ENCODE measurements around the gene NCOR2.
"Not testable (repeated sequence)": the region's sequence is repeated elsewhere in the genome, so short reads cannot be mapped to it uniquely, and the experiment has no call there.

Gene NCOR2

DNA sequence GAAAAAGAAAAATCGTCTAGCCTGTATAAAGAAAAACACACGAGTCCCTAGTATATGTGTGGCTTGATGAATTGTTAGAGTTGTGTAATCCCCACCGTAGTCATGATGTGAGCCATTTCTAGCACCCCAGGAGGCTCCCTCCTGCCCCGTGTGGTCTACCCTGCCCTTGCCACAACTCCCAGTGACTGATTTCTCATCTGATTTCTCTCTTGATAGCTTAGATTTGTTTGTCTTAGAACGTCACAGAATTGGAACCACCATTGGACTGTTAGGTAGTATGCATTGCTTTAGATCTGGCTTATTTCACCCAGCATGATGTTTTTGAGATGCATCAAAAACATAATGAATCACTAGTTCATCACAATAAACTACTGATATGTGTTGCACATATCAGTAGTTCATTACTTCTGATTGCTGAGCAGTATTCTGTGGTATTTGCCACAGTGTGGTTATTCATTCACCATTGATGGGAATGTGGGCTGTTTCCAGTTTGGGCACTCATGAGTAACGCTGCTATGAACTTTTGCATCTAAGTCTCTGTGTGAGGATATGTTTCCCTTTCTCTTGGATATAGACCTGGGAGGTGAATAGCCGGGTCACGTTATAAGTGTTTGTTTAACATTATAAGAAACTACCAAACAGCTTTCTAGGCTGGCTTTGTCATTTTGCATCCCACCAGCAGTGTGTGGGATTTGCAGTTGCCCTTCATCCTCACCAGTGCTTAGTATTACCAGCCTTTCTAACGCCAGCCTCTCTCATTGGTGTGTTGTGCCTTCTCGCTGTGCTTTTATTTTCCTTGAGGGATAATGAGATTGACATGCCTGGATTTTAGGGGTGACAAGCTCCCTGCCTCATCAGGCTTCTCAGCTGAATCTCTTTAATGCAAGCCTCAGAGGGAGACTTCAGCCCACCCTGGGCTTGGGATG lies 31.9 kb upstream of the NCOR2 start:
- peak; percentile 56 for DNase-seq (ENCODE audit: low spot score)

DNA sequence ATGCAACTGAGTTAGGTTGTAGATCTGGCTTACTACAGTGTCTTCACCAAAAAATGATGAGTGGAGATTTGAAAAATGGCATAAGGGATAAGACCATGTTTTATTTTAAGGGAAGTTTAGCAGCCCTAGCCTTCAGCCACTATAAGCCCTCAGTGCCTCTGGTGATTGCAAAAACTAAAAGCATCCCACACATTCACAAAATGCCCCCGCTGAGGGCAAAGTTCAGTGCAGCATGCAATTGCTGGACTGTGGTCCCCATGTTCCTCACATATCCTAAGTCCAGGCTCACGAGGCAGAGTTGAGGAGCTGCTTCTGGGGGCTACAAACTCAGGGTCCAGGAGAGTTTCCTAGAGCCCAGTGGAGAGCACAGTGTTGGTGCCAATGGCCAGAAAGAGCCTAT lies 29.6 kb upstream of the NCOR2 start:
- DNase-seq (ENCODE audit: low spot score): no peak

DNA sequence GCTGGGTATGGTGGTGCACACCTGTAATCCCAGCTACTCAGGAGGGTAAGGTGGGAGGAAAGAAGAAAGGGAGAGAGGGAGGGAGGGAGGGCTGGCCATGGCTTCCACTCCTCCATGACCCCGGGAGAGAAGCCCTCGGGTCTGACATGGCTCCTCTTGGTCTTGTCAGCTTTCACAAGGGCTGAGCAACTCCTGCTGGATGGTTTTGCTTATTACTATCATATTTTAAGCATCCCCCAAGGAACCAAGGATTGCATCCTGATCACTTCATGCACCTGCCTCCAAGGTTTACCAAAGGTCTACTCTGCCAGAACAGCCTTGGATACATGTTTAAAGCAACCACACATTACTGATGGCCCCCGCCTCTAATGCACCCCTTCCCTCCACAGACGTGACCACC lies 28.0 kb upstream of the NCOR2 start:
- no peak for DNase-seq (ENCODE audit: low spot score)

DNA sequence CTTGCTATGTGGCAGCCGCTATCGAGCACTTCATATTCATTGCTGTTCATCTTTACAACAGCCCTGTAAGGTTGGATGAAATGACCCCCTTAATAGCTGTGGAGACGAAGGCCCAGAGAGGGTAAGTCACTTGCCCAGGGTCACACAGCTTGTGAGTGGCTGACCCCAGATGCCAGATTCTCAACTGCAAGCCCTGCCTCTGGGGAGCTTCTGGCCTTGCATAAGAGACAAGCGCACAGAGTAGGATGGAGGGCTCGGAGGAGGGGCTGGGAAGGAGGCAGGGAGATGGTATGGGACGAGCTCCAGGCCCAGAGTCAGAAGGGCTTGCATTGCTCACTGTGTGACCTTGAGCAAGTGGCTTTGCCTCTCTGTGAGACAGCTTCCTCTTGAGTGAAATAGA lies 27.4 kb upstream of the NCOR2 start:
- no peak for DNase-seq (ENCODE audit: low spot score)

DNA sequence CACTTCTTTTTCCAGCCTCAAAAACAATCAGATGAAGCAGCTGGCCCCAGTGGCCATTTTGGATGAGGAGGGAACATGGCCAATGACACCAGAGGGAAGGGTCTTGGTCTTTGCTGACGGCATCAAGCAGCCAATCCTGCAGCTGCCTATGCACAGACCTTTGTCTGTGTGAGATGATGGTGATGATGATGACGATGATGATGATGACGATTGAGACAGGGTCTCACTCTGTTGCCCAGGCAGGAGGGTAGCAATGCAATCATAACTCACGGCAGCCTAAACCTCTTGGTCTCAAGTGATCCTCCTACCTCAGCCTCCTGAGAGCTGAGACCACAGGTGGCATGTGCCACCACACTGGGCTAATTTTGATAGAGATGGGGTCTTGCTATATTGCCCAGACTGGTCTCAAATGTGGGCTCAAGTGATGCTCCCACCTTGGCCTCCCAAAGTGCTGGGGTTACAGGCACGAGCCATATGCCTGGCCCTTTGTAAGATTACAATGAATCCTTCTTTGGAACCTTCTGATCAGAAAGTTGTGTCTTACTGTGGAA lies 26.5 kb upstream of the NCOR2 start:
- DNase-seq (ENCODE audit: low spot score): no peak

DNA sequence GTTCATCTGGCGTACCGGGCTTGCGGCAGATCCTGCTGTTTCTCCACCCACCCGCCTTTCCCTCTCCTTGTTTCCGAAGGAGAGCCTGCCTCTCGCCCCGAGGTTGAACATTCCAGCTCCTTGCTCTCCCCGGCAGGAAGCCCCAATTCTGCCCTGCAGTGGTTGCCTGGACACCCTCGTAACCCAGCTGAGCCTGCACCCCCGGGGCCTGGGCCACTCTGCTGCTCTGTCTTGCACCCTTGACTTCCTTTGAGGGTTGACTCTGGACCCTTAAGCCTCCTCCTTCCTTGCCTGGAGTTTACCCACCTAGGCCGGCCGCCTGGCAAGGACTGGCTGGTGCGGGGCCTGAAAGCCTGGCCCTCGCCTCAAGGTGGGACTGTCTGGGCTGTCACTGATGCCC lies 25.8 kb upstream of the NCOR2 start:
- no peak for DNase-seq (ENCODE audit: low spot score)

DNA sequence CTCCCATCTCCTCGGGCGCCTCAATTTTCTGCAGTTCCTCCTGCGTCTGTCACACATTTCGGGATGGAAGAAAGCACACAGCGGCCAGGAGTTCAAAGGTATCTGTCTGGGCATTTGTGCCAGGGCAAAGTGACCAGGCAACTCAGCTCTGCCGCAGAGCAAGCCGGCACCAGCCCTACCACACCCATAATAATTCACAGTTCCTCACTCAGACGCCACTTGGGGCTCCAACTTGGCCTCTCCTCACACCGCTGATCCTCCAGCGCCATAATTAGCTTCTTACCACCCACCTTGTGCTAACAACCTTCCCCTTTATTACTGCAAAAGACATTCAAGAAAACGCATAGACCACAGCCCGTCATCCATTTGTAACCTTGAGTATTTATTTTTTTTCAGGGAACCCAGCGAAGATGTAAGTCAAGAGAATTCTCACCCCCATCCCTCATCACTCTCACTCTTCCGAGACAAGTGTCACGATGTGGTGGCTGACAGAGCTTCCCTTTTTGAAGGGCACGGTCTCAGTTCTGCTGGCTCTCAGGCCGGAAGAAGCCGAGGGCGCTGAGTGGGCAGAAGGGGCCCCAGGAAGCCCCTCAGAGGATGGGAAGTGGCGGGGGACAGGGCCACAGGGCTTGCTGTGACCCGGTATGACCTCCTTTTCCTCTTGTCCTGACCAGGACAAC lies 25.2 kb upstream of the NCOR2 start:
- no peak for DNase-seq (ENCODE audit: low spot score)

DNA sequence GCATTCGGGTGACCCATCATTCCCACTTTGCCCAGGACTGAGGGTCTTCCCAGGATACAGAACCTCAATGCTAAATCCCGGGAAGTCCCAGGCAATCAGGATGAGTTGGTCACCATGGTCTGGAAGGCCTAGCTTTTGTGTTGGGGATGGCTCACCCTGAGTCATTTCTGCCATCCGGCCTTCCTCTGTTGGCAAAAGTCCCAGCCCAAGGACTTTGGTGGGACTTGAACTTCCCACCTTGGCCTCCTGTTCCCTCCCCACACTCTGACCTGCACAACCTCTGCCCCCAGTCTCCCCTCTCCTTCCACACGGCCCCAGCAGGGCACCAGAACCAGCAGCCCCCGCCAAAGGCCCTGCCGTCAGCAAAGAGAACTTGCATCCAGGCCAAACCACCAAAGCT lies 24.6 kb upstream of the NCOR2 start:
- DNase-seq (ENCODE audit: low spot score): peak; percentile 86

DNA sequence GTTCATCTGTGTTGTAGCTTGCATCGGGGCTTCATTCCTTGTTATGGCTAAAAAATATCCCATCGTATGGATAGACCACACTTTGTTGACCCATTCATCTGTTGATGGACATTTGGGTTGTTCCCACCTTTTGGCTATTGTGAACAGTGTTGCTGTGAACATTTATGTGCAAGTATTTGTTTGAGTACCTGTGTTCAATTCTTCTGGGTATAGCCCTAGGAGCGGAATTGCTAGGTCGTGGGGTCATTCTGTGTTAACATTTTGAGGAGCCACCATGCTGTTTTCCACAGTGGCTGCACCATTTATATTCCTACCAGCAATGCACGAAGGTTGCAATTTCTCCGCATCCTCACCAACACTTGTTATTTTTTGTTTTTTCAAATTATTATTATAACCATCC lies 23.0 kb upstream of the NCOR2 start:
- DNase-seq (ENCODE audit: low spot score): no peak

DNA sequence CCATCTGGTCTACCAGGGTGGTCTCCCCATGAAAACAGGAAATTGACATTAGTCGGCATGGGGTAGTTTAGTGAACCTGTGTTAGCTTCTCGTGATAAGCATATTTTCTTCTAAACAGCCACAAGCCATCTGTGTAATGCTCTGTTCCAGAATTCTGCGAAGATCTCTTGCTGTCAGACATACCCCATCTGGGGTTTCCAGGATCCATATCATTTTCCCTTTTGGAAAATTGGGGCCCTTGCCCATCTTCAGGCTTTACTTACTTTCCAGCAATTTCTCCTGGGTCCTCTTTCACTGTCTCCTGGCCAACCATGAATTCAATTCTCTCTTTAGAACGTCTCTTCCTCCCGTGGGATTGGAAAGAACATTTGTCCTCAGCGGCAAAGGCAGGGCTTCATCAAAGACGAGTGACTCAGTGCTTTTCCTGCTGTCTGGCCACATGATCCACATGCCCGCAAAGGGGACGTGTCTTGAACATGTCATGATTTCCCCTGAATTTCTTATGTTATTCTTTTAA lies 21.4 kb upstream of the NCOR2 start:
- peak; percentile 84 for DNase-seq (ENCODE audit: low spot score)

DNA sequence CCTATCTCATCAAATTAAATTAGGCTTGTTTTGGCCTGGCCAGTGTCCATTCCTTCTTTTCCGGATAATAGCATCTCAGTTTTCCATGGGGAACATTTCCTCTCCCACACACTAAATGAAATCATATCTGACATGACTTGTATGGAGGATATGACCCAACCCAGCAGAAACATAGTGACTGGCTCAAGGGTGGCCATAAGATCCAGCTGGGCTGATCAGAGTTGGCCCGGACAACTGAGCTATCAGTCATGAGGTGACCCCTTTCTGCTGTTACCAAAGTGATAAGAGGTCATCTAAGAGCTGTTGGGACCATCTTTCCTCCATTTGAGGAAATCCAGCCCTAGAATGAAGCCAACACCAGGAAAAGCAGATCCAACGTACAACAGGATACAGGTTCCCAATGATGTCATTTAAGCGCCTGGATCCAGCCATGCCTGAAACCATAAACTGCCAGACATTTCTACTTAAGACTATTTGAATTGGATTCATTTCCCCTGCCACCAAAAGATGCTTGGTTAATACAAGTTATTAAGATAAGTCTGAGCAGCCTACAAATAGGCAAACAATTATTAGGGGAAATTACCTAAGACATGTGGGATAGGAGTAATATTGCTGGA lies 20.7 kb upstream of the NCOR2 start:
- DNase-seq (ENCODE audit: low spot score): no peak

DNA sequence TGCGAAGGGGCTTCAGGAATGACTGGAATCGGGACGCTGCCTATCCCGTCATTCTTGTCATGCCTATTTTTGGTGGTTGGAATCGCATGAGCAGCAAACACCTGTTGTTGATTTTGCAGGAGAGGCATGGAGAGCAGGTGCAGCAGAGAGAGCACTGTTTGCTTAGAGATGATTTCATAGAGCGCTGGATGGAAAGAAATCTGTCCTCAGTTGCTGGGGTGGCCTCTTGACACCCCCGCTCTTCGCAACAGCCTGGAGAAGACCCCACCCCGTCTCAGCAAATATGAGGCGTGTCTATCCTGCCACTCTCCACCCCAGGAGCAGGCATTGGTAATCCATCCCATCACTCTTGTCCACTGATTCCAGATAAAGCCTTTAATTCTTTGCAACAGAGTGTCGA lies 19.3 kb upstream of the NCOR2 start:
- DNase-seq (ENCODE audit: low spot score): no peak

DNA sequence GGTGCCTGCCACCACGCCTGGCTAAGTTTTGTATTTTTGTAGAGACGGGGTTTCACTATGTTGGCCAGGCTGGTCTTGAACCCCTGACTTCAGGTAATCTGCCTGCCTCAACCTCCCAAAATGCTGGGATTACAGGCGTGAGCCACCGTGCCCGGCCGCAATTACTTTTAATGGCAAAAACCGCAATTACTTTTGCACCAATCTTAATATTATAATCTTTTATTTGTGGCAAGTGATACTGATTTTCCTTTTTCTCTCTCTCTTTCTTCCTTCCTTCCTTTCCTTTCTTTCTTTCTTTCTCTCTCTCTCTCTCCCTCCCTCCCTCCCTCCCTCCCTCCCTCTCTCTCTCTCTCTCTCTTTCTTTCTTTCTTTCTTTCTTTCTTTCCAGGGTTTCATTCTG lies 17.1 kb upstream of the NCOR2 start:
- not testable (repeated sequence) for DNase-seq (ENCODE audit: low spot score)

DNA sequence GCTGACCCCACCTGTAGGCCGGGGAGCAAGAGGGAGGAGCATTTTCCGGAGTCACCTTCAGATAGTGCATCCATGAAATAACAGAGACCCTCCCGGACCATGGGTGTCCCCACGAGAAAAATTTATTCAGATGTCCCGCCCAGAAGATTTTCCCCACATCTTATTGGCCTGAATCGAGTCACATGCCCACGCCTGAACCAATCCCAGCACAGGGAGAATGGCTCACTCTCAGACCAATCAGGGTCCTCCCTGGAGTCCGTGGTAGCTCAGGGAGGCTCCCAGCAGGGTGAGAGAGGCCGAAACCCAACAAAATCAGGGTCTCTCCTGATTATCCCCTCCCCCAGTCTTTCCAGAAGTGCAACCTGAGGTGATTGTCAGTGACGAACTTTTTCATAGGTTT lies 16.4 kb upstream of the NCOR2 start:
- no peak for DNase-seq (ENCODE audit: low spot score)

DNA sequence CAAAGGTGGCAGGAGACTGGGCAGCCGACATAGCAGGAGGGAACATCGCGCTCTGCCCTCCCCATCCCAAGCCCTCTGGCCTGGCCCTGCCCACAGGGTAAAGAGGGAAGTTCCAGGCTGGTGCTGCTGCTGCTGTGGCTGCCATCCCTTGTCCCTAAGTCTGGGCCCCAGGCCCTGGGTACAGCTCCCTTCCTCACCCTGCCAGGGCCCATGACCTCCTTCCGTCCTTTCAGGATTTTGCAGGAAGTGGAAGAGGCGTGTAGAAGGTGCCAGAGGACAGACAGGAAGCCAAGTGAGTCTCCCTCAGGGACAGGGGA lies 14.7 kb upstream of the NCOR2 start:
- no peak for DNase-seq (ENCODE audit: low spot score)

DNA sequence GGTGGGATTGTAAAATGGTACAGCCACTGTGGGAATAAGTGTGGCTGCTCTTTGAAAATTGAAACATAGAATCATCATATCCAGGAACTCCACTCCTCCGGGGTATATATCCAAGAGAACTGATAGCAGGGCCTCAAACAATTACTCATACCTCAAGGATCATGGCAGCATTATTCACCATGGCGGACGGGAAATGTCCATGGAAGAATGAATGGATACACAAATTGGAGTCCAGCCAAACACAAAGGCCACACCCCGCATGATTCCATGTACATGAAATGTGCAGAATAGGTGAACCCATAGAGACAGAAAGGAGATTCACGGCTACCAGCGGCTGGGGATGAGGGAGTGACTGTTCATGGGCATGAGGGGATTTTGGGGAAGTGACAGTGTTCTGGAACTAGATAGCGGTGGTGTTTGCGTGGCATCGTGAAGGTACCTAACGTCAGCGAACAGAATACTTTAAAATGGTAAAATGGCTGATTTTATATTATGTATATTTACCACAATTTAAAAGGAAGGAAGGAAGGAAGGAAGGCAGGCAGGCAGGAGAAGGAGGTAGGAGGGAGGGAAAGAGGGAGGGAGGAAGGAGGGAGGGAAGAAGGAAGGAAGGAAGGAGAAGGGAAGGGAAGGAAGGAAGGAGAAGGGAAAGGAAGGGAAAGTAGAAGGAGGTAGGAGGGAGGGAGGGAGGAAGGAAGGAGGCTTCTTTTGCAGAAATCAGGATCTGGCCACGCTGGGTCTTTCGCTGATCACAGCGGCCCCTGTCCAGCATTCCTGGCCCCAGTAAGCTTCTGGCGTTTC lies 14.1 kb upstream of the NCOR2 start:
- no peak for DNase-seq (ENCODE audit: low spot score)

DNA sequence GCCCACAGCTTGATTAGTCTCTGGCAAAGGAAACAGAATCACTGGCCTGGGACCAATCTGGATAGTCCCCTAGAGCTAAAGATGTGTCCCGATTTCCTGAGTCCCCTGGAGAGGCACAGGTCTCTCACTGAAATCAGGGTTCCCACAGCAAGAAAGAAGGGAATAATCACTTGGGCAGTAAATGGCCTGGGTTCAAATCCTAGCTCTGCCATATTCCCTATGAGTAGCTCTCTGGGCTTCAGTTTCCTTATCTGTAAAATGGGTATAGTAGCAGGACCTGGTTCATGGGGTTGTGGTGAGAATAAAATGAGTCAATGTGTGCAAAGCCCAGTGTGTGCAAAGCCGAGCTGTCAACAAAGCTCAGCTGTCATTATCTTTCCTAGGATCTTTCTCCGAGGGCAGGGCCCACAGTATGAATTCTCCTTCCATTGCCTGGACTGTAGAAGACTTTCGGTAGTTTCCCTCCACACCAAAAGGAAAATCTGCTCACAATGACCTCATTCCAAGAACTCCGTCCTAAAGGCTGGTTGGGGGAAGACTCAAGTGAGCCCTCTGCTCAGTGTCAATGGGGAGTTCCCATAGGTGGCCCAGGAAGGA lies 12.6 kb upstream of the NCOR2 start:
- DNase-seq (ENCODE audit: low spot score): no peak

DNA sequence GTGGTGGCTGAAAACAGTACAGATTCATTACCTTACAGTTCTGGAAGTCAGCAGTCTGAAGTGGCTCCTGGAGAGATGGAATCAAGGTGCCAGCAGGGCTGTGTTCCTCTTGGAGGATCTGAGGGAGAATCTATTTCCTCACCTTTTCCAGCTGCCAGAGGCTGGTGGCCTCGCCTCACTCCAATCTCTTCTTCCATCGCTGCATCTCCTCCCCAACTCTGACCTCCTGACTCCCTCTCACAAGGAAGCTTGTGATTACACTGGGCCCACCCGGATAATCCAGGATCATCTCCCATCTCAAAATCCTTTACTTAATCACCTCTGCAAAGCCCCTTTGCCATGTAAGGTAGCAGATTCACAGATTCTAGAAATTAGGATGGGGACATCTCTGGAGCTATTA lies 11.4 kb upstream of the NCOR2 start:
- no peak for DNase-seq (ENCODE audit: low spot score)

DNA sequence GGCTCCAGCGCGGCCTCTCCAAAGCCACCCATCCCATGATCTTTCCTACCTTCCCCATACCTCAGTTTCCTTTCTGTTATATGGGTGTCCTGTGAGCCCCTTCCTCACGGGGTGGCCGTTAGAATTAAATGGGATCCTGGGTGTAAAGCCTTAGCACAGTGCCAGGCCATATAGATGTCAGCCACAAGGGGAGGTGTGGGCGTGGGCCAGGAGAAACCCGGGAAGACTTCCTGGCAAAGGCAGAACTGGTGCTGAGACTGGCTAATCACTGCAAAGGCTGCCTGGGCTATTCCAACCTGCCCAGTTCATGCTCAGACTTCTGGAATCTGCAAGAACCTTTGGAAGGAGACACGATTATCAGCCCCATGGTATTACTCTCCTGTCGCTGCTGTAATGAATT lies 11.0 kb upstream of the NCOR2 start:
- DNase-seq (ENCODE audit: low spot score): no peak

DNA sequence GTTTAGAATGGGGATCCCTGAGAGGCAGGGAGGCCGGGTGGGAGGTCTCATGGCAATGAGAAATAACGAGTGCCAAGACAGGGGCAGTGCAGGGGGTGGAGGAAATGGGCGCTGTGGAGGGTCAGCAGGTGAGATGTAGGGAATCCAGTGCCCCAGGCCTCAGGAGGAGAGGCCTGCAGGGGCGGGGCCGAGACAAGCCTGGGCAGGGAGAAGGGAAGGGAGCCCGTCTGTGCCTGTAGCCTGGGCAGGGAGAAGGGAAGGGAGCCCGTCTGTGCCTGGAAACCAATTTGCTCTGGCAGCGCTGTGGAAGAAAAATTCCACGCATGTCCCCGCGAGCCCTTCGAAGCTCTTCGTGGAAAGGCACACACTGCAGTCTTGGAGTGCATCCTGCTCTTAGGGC lies 10.6 kb upstream of the NCOR2 start:
- DNase-seq (ENCODE audit: low spot score): no peak

DNA sequence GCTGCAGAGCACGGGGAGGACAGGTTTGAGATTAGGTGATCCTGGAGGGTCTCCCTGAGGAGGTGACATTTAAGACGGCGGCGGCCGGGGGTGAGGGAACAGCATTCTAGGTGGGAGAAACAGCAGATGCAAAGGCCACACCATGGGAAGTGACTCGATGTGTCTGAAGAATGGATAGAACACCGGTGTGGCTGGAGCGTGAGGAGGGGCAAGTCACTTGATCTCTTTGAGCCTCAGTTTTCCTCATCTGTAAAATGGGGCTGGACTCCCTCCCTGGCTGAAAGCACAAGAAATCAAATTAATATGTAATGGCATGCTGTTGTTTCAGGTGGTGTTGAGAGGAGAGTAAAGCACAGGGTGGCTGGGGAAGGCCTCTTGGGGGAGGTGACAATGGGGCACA lies 10.0 kb upstream of the NCOR2 start:
- DNase-seq (ENCODE audit: low spot score): no peak

Measured in AG08395 (cell line).